Stimulated activated CD8-positive, alpha-beta memory T cell treated with anti-CD3 and anti-CD28 coated beads, Interleukin-12 subunit alpha, Interleukin-12 subunit beta, amount 100 ng/mL, for 4 hours (primary cell): ENCODE data around the gene FLNA.
"Not testable (repeated sequence)": the region's sequence is repeated elsewhere in the genome, so short reads cannot be mapped to it uniquely, and the experiment has no call there.

Experiments
- DNase-seq: peaks from one replicate; pipeline ENCODE4 v3.0.0-alpha.2; 2020; ENCODE audit warnings: low read depth

Gene FLNA

DNA sequence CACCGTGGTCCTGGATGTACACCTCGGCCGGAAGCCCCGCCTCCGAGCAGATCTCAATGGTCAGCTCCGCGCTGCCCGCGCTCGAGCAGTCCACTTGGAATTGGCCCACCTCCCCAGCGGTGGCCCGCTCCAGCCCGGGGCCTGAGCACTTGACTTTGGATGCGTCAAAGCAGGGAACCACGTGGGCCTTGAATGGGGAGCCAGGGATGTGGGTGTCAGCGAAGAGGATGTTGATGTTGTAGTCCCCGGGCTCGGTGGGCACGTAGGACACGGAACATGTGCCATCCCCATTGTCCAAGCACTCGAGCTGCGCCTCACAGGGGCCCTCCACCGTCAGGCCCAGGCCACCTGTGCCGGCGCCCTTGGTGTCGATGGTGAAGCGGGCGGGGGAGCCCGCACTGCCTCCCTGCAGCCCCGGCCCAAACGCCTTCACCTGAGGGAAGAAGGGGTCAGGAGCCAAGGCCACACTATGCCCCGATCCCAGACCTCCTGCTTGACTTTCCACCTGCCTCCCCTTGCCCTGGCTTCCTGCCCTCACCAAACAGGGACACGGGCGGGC, 14.2 kb downstream of the FLNA start:
- no peak for DNase-seq

GRCh38 chrX:154359362-154360154, 14.9 kb downstream of the FLNA start:
- no peak for DNase-seq

GRCh38 chrX:154358829-154359228, 15.6 kb downstream of the FLNA start:
- no peak for DNase-seq

DNA sequence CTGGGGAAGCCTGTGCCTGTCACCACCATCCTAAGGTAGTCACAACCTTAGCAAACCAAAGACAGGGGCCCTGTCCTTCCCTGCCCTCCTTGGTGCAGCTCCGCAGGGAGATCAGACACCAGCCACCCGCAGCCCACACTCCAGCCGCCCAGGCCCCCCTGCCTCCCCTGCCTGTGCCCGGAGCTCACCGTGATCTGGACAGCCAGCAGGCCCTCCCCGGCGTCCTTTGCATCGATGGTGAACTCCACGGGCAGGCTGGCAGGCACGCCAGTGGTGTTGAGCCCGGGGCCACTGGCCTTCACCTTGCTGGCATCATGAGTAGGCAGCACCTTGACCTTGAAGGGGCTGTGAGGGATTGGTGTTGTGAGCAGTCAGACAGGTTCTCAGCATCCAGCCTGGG, 16.4 kb downstream of the FLNA start:
- no peak for DNase-seq

DNA sequence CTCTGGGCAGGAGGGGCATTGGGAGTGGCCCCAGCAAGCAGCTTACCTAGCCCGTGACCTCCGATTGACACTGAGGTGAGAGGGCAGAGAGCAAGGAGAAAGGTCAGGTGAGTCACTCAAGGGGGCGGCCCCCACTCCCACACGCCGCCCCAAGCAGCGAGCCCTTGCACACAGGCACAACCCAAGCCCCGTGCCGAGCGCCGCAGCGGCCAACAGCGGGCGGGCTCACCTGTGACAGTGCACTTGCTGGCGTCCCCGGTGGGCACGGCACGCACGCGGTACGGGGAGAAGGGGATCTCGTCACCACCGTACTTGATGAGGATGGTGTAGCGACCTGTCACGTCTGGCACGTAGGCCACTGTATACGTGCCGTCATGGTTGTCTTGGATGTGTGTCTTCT, 17.2 kb downstream of the FLNA start:
- no peak for DNase-seq

DNA sequence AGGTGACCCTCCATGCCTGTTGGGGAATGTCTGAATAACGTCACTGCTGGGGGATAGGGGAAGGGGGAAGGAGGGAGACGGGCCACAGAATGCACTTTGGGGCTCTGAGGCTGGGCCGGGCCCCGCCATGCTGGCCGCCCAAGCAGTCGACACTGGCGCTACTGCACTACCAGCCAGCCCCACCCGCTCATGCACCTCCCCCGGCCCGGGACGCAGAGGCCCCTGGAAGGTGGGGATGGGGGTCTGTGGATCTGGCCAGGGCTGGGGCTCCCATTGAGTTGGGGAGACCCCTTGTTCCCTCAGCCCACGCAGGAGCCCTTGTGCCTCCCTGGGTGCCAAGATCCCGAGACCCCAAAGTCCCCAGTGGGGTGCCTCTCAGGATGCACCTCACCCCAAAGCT, 17.8 kb downstream of the FLNA start:
- no peak for DNase-seq

GRCh38 chrX:154355776-154356140, 18.7 kb downstream of the FLNA start:
- DNase-seq = no peak

DNA sequence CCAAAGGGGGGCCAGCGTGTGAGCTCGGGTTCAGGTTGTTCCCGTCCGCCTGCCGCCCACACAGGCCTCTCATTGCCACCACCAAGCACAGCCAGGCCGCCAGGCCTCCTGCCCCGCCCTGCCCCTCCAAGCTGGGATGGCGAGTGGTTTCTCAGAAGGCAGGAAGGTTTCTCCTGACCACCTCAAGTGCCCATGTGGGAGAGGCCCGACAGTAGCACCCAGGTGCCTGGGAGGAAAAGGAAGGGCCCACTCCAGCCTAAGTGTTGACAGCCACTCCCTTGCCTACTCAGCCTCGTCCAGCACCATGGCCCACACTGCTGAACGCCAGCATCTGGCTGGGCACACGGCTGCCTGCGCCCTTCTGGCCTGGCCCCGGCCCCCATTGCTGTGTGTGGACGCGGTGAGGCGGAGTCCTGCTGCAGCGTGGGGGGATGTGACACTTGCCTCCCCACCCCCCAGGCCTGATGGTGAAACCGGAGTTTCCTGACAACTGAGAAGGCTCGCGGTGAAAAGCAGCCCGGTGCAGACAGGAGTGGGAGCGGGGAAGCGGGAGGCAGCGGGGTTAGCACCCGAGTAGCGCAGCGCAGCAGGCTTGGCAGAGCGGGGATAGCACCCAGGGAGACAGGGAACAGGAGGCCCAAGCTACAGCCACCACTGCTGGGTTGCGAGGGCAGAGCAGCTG, 19.2 kb downstream of the FLNA start:
- no peak for DNase-seq

DNA sequence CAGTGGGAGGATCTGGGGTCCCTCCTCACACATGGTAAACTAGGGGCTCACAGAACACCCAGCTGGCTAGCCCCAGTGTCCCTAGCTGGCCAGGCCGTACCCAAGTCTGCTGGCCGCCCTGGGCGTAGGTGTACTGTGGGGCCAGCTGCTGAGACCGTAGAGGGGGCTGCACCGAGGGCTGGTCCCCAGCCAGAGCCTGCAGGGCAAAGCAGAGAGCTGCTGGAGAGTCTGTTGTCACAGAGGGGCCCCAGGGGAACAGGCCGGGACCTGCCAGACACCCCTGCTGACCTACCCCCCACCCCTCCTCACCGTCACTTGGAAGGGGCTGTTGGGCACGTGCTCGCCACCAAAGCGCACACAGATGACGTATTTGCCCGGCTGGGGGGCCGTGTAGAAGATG, 19.9 kb downstream of the FLNA start:
- DNase-seq = no peak

DNA sequence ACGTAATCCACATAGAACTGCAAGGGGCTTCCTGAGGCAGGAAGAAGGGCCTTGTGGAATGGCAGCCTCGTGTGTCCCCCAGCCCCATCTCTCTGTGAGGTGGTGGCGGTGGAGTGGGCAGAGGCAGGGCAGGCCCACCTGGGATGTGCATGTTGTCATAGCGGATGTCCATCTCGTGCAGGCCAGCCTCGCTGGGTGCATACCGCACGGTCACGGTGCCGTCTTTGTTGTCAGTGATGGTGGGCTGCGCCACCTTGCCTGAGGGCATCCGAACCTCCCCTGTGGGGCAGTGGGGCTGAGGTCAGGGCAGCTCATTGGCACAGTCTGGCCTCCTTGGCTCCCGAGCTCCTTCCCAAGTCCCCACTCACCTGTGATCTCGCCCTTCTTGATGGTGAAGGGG, 20.4 kb downstream of the FLNA start:
- DNase-seq = no peak

DNA sequence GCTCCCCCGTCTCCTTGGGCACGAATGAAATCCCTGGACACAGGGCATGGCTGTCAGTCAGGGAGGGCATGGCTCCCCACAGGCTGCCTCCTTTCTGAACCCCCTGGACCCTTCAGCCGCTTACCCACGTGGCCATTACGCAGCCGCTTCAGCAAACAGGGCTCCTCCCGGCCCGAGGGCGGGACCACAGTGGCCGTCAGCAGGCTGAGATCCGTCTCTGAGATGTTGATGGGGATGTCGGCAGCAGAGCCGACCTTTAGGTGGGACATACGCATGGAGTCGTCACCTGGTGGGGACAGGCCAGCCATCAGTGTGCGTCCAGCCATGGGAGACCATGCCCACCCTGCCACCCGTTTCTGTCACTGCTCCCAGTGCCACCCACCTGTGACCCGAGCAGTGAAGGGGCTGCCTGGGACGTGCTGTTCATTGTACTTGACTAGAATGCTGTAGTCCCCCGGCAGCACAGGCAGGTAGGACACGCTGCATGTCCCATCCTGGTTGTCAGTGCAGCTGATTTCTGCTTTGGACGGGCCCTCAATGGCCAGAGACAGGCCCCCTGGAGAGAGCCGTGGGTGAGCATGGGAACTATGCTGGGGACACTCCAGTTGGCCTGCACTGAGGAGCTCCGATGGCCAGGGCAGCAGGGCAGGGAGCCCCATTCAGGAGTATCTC, 21.1 kb downstream of the FLNA start:
- no peak for DNase-seq

DNA sequence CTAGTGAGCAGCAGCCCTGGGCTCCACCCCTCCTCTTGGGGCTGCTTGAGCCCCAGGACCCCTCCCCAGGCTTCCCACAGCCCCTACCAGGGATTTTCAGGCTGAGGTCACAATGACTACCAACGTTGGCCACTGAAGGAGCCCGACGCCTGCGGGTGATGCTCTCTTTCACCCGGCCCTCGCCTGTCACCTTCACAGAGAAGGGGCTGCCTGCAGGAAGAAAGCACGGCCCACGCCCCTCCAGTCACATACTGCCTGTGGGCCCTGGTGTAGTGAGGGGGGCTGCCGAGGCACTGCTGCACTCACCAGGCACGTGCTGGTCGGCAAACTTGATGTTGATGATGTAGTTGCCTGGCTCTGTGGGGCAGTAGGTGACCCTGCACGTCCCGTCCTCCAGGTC, 22.0 kb downstream of the FLNA start:
- no peak for DNase-seq

DNA sequence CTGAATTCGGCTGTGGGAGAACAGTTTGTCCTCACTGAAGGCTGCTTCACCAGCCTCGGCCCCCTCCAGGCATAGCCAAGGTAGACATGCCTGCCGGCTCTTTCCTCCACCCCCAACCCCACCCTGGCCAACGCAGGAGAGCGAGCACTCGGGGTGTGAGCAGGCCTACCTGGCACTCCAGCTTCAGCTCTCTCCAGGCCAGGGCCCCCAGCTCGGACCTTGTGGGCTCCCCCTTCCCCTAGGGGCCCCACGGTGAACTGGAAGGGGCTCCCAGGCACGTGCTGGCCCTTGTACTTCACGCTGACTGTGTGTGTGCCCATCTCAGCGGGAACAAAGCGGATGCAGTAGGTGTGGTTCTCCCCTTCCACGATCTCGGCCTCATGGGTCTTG, 22.4 kb downstream of the FLNA start:
- no peak for DNase-seq

DNA sequence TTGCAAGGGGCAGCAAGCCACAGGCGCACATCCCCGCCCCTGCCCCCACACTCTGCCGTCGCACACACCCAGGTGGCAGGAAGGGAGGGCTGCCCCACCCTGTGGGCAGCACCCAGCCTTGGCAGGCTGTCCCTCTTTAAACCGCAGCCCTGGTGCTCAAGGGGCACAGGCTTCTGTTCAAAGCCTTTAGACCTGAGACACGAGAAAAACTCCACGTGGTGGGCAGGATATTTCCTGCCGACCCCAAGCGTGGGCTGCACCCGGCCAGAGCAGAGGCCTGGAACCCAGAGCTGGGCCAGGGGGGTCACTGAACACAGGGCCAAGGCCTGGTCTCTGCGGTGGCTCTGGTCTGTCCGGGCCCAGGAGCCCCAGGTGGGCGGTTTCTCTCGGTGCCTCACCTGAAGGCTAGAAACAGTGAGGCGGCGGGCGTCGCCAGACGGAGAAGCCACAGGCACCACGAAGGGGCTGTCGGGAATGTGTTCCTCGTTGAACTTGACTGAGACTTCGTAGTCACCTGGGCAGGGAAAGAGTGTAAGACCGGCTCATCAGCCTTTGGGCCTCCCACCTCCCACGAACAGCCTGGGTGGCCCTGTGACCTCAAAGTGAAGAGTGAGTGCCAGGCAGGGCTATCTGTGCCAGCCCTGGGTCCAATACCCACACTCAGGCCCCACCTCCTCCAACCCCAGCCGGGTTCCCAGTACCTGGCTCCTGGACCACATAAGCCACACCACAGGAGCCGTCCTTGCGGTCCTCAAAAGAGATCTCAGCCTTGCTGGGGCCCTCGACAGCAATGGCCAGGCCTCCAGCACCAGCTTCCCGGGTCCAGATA, 23.0 kb downstream of the FLNA start:
- no peak for DNase-seq

DNA sequence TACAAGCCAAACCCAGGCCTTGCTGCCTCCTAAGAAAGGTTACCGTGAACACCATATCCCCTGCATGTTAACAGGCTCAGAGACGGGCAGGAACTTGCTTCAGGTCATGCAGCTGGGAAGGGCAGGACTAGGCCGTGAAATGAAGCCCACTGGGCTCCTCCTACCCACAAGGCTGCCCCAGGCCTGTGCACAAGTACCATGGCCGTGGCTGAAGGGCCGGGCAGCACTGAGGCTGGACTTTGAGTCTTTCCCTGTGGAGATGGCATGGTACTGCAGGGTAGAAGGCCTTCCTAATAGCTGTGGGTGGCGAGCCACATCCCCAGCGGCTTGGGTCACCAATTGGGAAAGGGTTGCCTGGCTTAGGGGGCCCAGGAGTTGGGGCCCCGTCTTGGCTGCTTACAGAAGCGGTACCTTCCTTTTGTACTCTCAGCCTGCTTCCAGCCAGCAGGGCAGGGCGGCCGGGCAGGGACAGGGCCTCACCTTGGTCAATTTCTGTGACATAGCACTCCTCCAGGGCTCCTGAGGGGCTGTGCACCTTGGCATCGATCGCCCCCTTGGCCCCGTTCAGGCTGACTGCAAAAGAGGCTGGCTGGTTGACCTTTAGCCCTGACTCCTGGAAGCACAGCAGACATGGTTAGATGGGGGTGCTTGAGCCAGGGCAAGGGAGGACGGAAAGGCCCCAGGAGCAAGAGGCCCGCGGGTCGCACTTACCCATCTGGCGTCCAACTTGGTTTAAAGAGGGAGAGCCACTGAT, 23.8 kb downstream of the FLNA start:
- DNase-seq = no peak

DNA sequence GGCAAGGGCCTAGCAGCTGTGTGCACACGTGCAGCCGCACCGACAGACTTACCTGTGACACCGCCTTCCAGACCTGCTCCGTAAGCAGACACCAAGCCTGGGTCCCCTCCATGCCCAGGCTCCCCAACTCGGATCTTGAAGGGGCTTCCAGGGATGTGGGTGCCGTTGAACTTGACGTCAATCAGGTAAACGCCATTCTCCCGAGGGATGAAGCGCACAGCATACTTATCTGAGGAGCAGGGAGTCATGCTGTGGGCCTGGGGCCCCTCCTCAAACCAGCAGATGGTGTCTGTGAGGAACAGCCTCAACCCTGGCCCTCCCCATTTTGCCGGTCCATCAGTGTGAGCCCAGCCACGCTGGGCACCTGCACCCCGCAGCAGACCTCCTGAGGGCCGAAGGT, 24.5 kb downstream of the FLNA start:
- DNase-seq = no peak

- DNase-seq = no peak
These were observed 25.0 kb downstream of the FLNA start for GRCh38 chrX:154349359-154349935.

- DNase-seq = no peak
These were observed 25.6 kb downstream of the FLNA start for GRCh38 chrX:154348646-154349358.

DNA sequence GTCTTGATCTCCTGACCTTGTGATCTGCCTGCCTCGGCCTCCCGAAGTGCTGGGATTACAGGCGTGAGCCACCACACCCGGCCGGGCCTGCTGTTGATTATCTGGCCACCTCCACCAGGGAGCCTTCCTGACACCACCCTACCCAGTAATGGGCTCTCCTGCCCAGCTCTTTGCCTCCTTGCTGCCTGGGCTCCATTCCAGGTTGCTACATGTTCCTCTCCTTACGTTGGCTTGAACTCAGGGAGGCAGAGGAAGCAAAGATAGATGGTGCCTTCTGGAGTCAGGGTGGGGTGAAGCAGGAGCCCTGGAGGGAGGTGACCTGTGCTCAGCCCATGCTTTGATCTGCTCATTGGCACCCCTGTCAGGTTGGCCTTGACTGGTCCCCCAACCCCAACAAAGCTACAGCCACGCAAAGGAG, 26.3 kb downstream of the FLNA start:
- no peak for DNase-seq

GRCh38 chrX:154343620-154344019, 30.8 kb downstream of the FLNA start:
- not testable (repeated sequence) for DNase-seq
